Fibroblast of lung (primary cell): ENCODE data around the gene ZNF221. TPM values are rescaled to one million over a fixed set of nuclear protein-coding genes. Genes with fewer than 3 reads are reported as not detected.
A peak's percentile ranks its signal among the peaks of the same experiment; 100 is the strongest.

Experiments
- DNase-seq, 2 donors: peaks; one replicate each; pipeline versions ENCODE4 v3.0.0 to v3.0.0-alpha.2; 2010; ENCODE audit warnings: low read depth in 2 of 2
- H2AFZ ChIP-seq: 2 replicates; pipeline ENCODE4 v1.5.1; 2012; ENCODE audit warnings: low read length, control low read depth, inconsistent platforms
- H3K27ac ChIP-seq: 2 replicates; pipeline ENCODE4 v1.5.1; 2011; ENCODE audit warnings: low read length, control low read depth; ENCODE audit not compliant: insufficient read depth
- H3K27me3 ChIP-seq: 2 replicates; pipeline ENCODE4 v1.5.1; 2011; ENCODE audit warnings: mild to moderate bottlenecking, low read length; ENCODE audit not compliant: control insufficient read depth, insufficient read depth
- H3K36me3 ChIP-seq: 2 replicates; pipeline ENCODE4 v1.5.1; 2011; ENCODE audit warnings: low read length; ENCODE audit not compliant: control insufficient read depth, insufficient read depth
- H3K4me1 ChIP-seq: 2 replicates; pipeline ENCODE4 v1.5.1; 2011; ENCODE audit warnings: low read length; ENCODE audit not compliant: control insufficient read depth, insufficient read depth; ENCODE audit errors: extremely low read depth
- H3K4me2 ChIP-seq: 2 replicates; pipeline ENCODE4 v1.5.1; 2011; ENCODE audit warnings: low read length, control low read depth; ENCODE audit not compliant: insufficient read depth; ENCODE audit errors: extremely low read depth
- H3K4me3 ChIP-seq, 4 experiments: fragments of 200-600 bp in 1 of 4; sonication (generic) in 1 of 4; replicated peaks in 1 of 4; 2 replicates each; pipeline ENCODE4 v1.5.1; 2011 to 2016; ENCODE audit warnings: low read length in 4 of 4, low read depth in 3 of 4, mild to moderate bottlenecking in 3 of 4, control low read depth in 2 of 4, inconsistent platforms in 1 of 4, mixed read lengths in 1 of 4; ENCODE audit not compliant: insufficient read depth in 1 of 4; ENCODE audit errors: control extremely low read depth in 1 of 4
- H3K79me2 ChIP-seq: 2 replicates; pipeline ENCODE4 v1.5.1; 2012; ENCODE audit warnings: mild to moderate bottlenecking, low read length, inconsistent platforms; ENCODE audit not compliant: control insufficient read depth, insufficient read depth
- H3K9ac ChIP-seq: 2 replicates; pipeline ENCODE4 v1.5.1; 2011; ENCODE audit warnings: mild to moderate bottlenecking, low read length, control low read depth; ENCODE audit not compliant: insufficient read depth
- H3K9me3 ChIP-seq: 2 replicates; pipeline ENCODE4 v1.5.1; 2012; ENCODE audit warnings: low read depth, low read length; ENCODE audit not compliant: control insufficient read depth, insufficient read depth
- H4K20me1 ChIP-seq: 2 replicates; pipeline ENCODE4 v1.5.1; 2011; ENCODE audit warnings: low read length; ENCODE audit not compliant: control insufficient read depth, insufficient read depth; ENCODE audit errors: extremely low read depth
- EZH2 ChIP-seq: IDR thresholded peaks from 2 replicates; pipeline ENCODE4 v1.5.1; 2012; ENCODE audit warnings: low read length, control low read depth, mild to moderate bottlenecking; ENCODE audit errors: missing control alignments
- polyA plus RNA-seq, 2 donors: library from polyadenylated mRNA; depleted of rRNA in 1 of 2; stranded (reverse) in 1 of 2; unstranded in 1 of 2; fragments of >200 nt; gene quantifications; 2 replicates each; pipeline ENCODE4 v1.2.1, GENCODE V29; 2011 to 2012; ENCODE audit warnings: missing spikeins in 1 of 2
- total RNA-seq: library from RNA; depleted of rRNA; stranded (reverse); fragments of >200 nt; gene quantifications from 2 replicates; pipeline ENCODE4 v1.2.1, GENCODE V29; 2014
- TF ChIP-seq, protein P1 (sequence below), 2 donors: IDR thresholded peaks in 1 of 2; conservative IDR thresholded peaks in 1 of 2; 1 replicate in 1 of 2; 2 replicates in 1 of 2; pipeline ENCODE4 v1.5.1; 2011 to 2012; ENCODE audit warnings: low read length in 2 of 2, control low read depth in 1 of 2, inconsistent platforms in 1 of 2, low read depth in 1 of 2, mild to moderate bottlenecking in 1 of 2

Gene ZNF221
- total and polyA plus RNA-seq, 2 donors (not counting 1 experiment from before 2014, with no cell fraction given), result 2.4 to 15.2 TPM

DNA sequence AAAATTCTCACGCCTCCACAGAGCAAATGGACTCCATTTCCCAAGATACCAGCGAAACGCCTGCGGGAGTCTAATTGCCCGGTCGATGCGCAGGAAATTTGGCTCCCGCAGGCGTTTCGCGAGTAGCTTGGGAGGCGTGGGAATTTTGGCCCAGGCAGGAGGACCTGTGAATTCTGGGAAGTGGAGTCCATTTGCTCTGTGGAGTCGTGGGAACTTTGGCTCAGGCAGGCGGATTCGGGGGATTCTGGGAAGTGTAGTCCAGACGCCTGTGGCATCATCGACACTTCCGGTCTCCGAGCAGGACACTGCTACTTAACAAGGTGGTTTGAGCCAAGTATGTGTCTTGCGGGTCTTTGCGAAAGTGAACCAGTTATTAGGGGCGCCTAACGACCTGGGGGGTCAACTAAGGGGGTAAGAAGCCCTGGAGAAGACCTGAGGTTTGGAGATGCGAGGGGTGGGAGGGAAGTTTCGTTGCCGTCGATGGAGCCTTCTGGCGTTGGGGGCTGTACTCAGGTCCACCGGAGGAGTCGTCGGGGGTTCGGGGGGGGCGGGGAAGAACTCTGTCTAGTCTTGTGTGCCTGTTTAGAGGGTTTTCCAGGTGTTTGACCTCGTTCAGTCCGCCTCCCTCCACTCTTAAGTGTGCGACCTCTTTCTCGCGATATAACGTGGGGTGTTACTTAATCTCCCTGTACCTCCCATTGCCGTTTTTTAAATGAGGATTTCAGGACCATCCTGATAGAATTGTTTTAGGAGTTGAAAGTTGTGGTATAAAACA, 33.1 kb downstream of the ZNF221 start, which contains the start of gene ZNF155:
TSS of gene ZNF155 (plus strand) at position 277 of the 775 bp plus-strand sequence. CDS start 4,356 bp downstream, outside the sequence.
- H3K4me3 ChIP-seq, result peak within 1 kb of the TSS; percentile 70 to 84 (median 76)
- H3K4me2 ChIP-seq, result peak within 1 kb of the TSS; percentile 67
- H2AFZ ChIP-seq, result peak within 1 kb of the TSS; percentile 78
- no peaks in the 10 kb centered on the region for H3K79me2 ChIP-seq
- no peaks in the 10 kb centered on the region for H3K27me3 ChIP-seq
- peak within 1 kb of the TSS; percentile 60 for H3K27ac ChIP-seq
- TF ChIP-seq, protein P1, sequence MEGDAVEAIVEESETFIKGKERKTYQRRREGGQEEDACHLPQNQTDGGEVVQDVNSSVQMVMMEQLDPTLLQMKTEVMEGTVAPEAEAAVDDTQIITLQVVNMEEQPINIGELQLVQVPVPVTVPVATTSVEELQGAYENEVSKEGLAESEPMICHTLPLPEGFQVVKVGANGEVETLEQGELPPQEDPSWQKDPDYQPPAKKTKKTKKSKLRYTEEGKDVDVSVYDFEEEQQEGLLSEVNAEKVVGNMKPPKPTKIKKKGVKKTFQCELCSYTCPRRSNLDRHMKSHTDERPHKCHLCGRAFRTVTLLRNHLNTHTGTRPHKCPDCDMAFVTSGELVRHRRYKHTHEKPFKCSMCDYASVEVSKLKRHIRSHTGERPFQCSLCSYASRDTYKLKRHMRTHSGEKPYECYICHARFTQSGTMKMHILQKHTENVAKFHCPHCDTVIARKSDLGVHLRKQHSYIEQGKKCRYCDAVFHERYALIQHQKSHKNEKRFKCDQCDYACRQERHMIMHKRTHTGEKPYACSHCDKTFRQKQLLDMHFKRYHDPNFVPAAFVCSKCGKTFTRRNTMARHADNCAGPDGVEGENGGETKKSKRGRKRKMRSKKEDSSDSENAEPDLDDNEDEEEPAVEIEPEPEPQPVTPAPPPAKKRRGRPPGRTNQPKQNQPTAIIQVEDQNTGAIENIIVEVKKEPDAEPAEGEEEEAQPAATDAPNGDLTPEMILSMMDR (conservative IDR thresholded peaks at IDR 0.05 in 1 of 2, IDR thresholded peaks at IDR 0.05 in 1 of 2; ENCODE audit: low read depth in 1 of 2, low read length in 2 of 2), result no peak
- TF ChIP-seq EZH2, result no peak
- peak within 1 kb of the TSS; percentile 50 for H3K9ac ChIP-seq
- H3K4me1 ChIP-seq, result no peaks in the 10 kb centered on the region
- H4K20me1 ChIP-seq, result no peaks in the 10 kb centered on the region
- no peaks in the 10 kb centered on the region for H3K36me3 ChIP-seq
- no peaks in the 10 kb centered on the region for H3K9me3 ChIP-seq
- DNase-seq, result peak; percentile 97 to 98

DNA sequence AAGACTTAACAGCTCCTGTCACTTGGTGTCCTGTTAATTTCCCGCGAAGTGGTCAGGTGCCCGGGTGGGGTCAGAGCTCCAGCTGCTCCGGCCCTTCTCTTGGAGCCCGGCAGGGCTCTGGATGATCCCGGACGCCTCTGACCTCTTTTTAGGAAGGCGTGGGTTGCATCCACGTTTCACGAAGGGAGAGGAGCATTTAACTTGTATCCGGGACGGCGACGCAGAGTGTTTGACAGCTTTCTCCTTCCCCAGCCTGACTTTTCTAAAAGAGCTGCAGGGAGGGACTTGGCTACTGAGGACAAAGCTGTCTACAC, 33.6 kb downstream of the ZNF221 start:
- no peak for DNase-seq
- H3K4me2 ChIP-seq, result peak overlapping the region; percentile 67
- H3K9ac ChIP-seq, result peak overlapping the region; percentile 50
- H3K36me3 ChIP-seq, result no peaks in the 10 kb centered on the region
- H2AFZ ChIP-seq, result peak overlapping the region; percentile 78
- H3K79me2 ChIP-seq, result no peaks in the 10 kb centered on the region
- no peaks in the 10 kb centered on the region for H3K4me1 ChIP-seq
- no peak for TF ChIP-seq EZH2
- TF ChIP-seq, protein P1 (conservative IDR thresholded peaks at IDR 0.05 in 1 of 2, IDR thresholded peaks at IDR 0.05 in 1 of 2; ENCODE audit: low read depth in 1 of 2, low read length in 2 of 2), result no peak
- peak overlapping the region; percentile 70 to 84 (median 76) for H3K4me3 ChIP-seq
- no peaks in the 10 kb centered on the region for H3K27me3 ChIP-seq
- H3K9me3 ChIP-seq, result no peaks in the 10 kb centered on the region
- H4K20me1 ChIP-seq, result no peaks in the 10 kb centered on the region
- H3K27ac ChIP-seq, result peak overlapping the region; percentile 60

DNA sequence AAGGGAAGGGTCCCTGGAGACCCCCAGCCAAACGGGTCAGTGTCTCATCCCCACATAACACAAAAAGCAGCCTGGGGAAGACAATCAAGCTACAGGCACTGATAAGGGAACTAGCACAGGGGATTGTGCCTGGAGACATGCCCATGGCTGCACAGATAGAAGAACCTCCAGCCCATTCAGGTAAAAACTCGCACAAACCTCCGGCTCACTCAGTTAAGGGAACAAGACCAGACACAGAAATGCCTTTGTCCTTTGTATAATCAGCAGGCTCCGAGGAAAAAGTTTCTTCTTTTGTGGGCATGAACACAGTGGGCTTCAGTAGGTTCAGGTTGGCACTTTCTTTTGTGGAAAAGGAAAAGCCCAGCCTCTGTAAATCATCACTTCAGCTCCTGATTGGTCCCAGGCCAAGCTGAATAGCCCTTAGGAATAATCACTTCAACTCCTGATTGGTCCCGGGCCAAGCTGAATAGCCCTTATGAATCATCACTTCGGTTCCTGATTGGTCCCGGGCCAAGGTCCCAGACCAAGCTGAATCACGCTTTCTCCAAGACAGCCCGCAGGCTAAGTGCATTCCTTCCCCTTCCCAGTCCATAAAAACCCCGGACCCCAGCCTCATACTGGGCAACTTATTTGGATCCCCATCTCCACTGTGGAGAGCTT, 46.7 kb downstream of the ZNF221 start:
- Histone ChIP-seq H3K9ac (no peak overlapping the region), H3K36me3 (peaks cover 2% of the 10 kb centered on the region), H3K27ac (no peak overlapping the region), H3K4me2 (no peak overlapping the region), H3K79me2 (no peaks in the 10 kb centered on the region), H3K4me3 (no peak overlapping the region), H4K20me1 (no peaks in the 10 kb centered on the region), H3K9me3 (no peaks in the 10 kb centered on the region), H3K4me1 (peaks cover 3% of the 10 kb centered on the region), H2AFZ (no peak overlapping the region), H3K27me3 (no peaks in the 10 kb centered on the region)
- no peak for TF ChIP-seq EZH2
- TF ChIP-seq, protein P1 (conservative IDR thresholded peaks at IDR 0.05 in 1 of 2, IDR thresholded peaks at IDR 0.05 in 1 of 2; ENCODE audit: low read depth in 1 of 2, low read length in 2 of 2), result no peak
- DNase-seq, result peak in 1 of 2 donors; percentile 61
